NCI-H2196 (cell line): Measurements from ENCODE around the gene USP13.
"Not testable (repeated sequence)": the region's sequence is repeated elsewhere in the genome, so short reads cannot be mapped to it uniquely, and the experiment has no call there.

ENCODE experiments used
- DNase-seq: peaks from one replicate; lab custom pipeline; 2025; ENCODE audit not compliant: unreplicated experiment; lab: John Stamatoyannopoulos, UW

The USP13 gene

GRCh38 chr3:179652447-179653095, at the start of gene USP13:
TSS of gene USP13 (plus strand) at chr3:179653040. CDS start at chr3:179653226, 186 bp downstream.
- DNase-seq = peak; percentile 84

GRCh38 chr3:179603321-179603720, 49.5 kb upstream of the USP13 start:
- no peak for DNase-seq

GRCh38 chr3:179603831-179604230, 49.0 kb upstream of the USP13 start:
- no peak for DNase-seq

GRCh38 chr3:179604321-179605078, 48.3 kb upstream of the USP13 start, which contains the start of the genes MRPL47 and NDUFB5:
TSS of gene MRPL47 (minus strand) at chr3:179604638. CDS start at chr3:179604624, 14 bp downstream.
TSS of gene NDUFB5 (plus strand) at chr3:179604794. CDS start at chr3:179604816, 22 bp downstream.
- DNase-seq = peak; percentile 99

- no peak for DNase-seq
Measured at GRCh38 chr3:179606534-179607085, 46.2 kb upstream of the USP13 start.

- DNase-seq = no peak
Measured at GRCh38 chr3:179608931-179609720, 43.7 kb upstream of the USP13 start.

- no peak for DNase-seq
Measured at GRCh38 chr3:179610066-179610465, 42.8 kb upstream of the USP13 start.

GRCh38 chr3:179613807-179614206, 39.0 kb upstream of the USP13 start:
- no peak for DNase-seq

GRCh38 chr3:179615458-179616173, 37.2 kb upstream of the USP13 start:
- DNase-seq = no peak

- DNase-seq = no peak
Measured at GRCh38 chr3:179622023-179622422, 30.8 kb upstream of the USP13 start.

GRCh38 chr3:179624451-179624850, 28.4 kb upstream of the USP13 start:
- no peak for DNase-seq

- no peak for DNase-seq
Measured at GRCh38 chr3:179630753-179631451, 21.9 kb upstream of the USP13 start.

- no peak for DNase-seq
Measured at GRCh38 chr3:179640469-179640868, 12.4 kb upstream of the USP13 start.

GRCh38 chr3:179642871-179643270, 10.0 kb upstream of the USP13 start:
- no peak for DNase-seq

GRCh38 chr3:179643837-179644236, 9.0 kb upstream of the USP13 start:
- not testable (repeated sequence) for DNase-seq

GRCh38 chr3:179646177-179646576, 6.7 kb upstream of the USP13 start:
- DNase-seq = no peak

- no peak for DNase-seq
Measured at GRCh38 chr3:179651687-179652446, 973 bp upstream of the USP13 start.

GRCh38 chr3:179653096-179653797, 407 bp downstream of the USP13 start:
- peak; percentile 63 for DNase-seq

GRCh38 chr3:179655236-179655635, 2.4 kb downstream of the USP13 start:
- DNase-seq = no peak
